Measurements from ENCODE around the gene TM9SF1.

TM9SF1 gene

GRCh38 chr14:24185741-24186140 is 9.5 kb downstream of the TM9SF1 start:
- no peak for DNase-seq (ENCODE audit: extremely low read depth, low read depth)
- H3K4me3 ChIP-seq (replicated peaks; ENCODE audit: low read depth, low read length) = no peak overlapping the region
- TF ChIP-seq CTCF (IDR thresholded peaks at IDR 0.05; ENCODE audit: low read depth, low read length, missing control alignments) = no peak

- no peak overlapping the region for H3K4me3 ChIP-seq (replicated peaks; ENCODE audit: low read depth, low read length)
- no peak for DNase-seq (ENCODE audit: extremely low read depth, low read depth)
- no peak for TF ChIP-seq CTCF (IDR thresholded peaks at IDR 0.05; ENCODE audit: low read depth, low read length, missing control alignments)
Measured at GRCh38 chr14:24185026-24185425, 10.2 kb downstream of the TM9SF1 start.

GRCh38 chr14:24184104-24184970 is 10.9 kb downstream of the TM9SF1 start:
- no peak for DNase-seq (ENCODE audit: extremely low read depth, low read depth)
- TF ChIP-seq CTCF (IDR thresholded peaks at IDR 0.05; ENCODE audit: low read depth, low read length, missing control alignments) = no peak
- no peak overlapping the region for H3K4me3 ChIP-seq (replicated peaks; ENCODE audit: low read depth, low read length)

GRCh38 chr14:24183014-24183481 is 12.2 kb downstream of the TM9SF1 start:
- H3K4me3 ChIP-seq (replicated peaks; ENCODE audit: low read depth, low read length) = no peak overlapping the region
- DNase-seq (ENCODE audit: extremely low read depth, low read depth) = no peak
- TF ChIP-seq CTCF (IDR thresholded peaks at IDR 0.05; ENCODE audit: low read depth, low read length, missing control alignments) = no peak

- H3K4me3 ChIP-seq (replicated peaks; ENCODE audit: low read depth, low read length) = no peak overlapping the region
- DNase-seq (ENCODE audit: extremely low read depth, low read depth) = no peak
- TF ChIP-seq CTCF (IDR thresholded peaks at IDR 0.05; ENCODE audit: low read depth, low read length, missing control alignments) = no peak
Measured at GRCh38 chr14:24182110-24182882, 12.9 kb downstream of the TM9SF1 start.

GRCh38 chr14:24181371-24182077 is 13.7 kb downstream of the TM9SF1 start:
- TF ChIP-seq CTCF (IDR thresholded peaks at IDR 0.05; ENCODE audit: low read depth, low read length, missing control alignments) = no peak
- no peak for DNase-seq (ENCODE audit: extremely low read depth, low read depth)
- H3K4me3 ChIP-seq (replicated peaks; ENCODE audit: low read depth, low read length) = no peak overlapping the region
